ENCODE data around the gene RAPGEF2.

DNA sequence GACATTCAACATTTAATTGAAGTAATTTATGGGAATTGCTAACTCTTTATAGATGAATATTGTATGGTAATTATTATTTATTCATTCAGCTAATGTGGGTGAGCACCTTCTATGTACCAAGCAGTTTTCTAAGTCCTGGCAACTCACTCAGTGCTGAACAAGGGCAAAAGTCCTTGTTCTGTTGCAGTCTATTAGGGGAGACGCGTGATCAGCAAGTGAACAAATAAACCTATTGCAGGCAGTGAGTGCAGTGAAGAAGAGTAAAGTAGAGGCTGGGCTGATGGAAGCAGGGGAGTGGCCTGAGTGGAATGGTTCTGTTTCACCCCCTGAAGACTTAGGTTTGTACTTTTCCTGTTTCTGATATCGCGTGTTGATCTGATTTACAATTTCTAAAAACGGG is 214.3 kb downstream of the RAPGEF2 start:
- TF ChIP-seq POLR2A (IDR thresholded peaks at IDR 0.05): no peak
- TF ChIP-seq, protein P1, sequence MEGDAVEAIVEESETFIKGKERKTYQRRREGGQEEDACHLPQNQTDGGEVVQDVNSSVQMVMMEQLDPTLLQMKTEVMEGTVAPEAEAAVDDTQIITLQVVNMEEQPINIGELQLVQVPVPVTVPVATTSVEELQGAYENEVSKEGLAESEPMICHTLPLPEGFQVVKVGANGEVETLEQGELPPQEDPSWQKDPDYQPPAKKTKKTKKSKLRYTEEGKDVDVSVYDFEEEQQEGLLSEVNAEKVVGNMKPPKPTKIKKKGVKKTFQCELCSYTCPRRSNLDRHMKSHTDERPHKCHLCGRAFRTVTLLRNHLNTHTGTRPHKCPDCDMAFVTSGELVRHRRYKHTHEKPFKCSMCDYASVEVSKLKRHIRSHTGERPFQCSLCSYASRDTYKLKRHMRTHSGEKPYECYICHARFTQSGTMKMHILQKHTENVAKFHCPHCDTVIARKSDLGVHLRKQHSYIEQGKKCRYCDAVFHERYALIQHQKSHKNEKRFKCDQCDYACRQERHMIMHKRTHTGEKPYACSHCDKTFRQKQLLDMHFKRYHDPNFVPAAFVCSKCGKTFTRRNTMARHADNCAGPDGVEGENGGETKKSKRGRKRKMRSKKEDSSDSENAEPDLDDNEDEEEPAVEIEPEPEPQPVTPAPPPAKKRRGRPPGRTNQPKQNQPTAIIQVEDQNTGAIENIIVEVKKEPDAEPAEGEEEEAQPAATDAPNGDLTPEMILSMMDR (IDR thresholded peaks at IDR 0.05): no peak
